IMR-90 (cell line): ENCODE data around the gene LYRM4. TPM values are rescaled to one million over a fixed set of nuclear protein-coding genes. Genes with fewer than 3 reads are reported as not detected.

Source experiments
- ATAC-seq: fragments of 200-7000 bp; cut with Tn5 transposase; 2 replicates; pipeline ENCODE4 v1.9.1; 2020; ENCODE audit warnings: low read depth, mild to moderate bottlenecking, moderate library complexity
- BruUV-seq: library from RNA; stranded (reverse); fragments of 400-500 nt; replicated peaks from 2 replicates; lab custom pipeline; 2021; lab: Mats Ljungman, UMichigan
- CTCF ChIA-PET: fragments of 300-600 bp; formaldehyde crosslinking; extraction: SDS; loops from one replicate; lab custom pipeline; 2021; ENCODE audit warnings: antibody characterized with exemption; lab: Yijun Ruan, JAX
- POLR2A ChIA-PET: fragments of 300-600 bp; sonication (Branson Sonifier 250); formaldehyde crosslinking; loops from one replicate; lab custom pipeline; 2022; ENCODE audit warnings: antibody characterized with exemption; ENCODE audit not compliant: unreplicated experiment; lab: Charles Lee
- DNase-seq: peaks from one replicate; pipeline ENCODE4 v3.0.0; 2013
- H2AFZ ChIP-seq: replicated peaks from 2 replicates; pipeline ENCODE3; 2013; ENCODE audit warnings: low read length, mild to moderate bottlenecking; ENCODE audit not compliant: poor library complexity
- H2AK5ac ChIP-seq: 2 replicates; pipeline ENCODE4 v1.6.1; 2013; ENCODE audit warnings: low read depth, low read length, inconsistent platforms
- H2AK9ac ChIP-seq: replicated peaks from 2 replicates; pipeline ENCODE3; 2013; ENCODE audit warnings: mild to moderate bottlenecking, low read depth, low read length, moderate library complexity; ENCODE audit not compliant: poor library complexity
- H2BK120ac ChIP-seq: 2 replicates; pipeline ENCODE4 v1.6.1; 2013; ENCODE audit warnings: low read depth, low read length, inconsistent platforms
- H2BK15ac ChIP-seq: 3 replicates; pipeline ENCODE4 v1.6.1; 2013; ENCODE audit warnings: low read depth, low read length, inconsistent platforms
- H2BK20ac ChIP-seq: 2 replicates; pipeline ENCODE4 v1.6.1; 2013; ENCODE audit warnings: low read depth, mild to moderate bottlenecking, inconsistent platforms, low read length, moderate library complexity
- H2BK5ac ChIP-seq: 2 replicates; pipeline ENCODE4 v1.6.1; 2013; ENCODE audit warnings: mild to moderate bottlenecking, low read depth, low read length, inconsistent platforms; ENCODE audit not compliant: poor library complexity, severe bottlenecking
- H3K14ac ChIP-seq: replicated peaks from 2 replicates; pipeline ENCODE4 v1.6.1; 2013; ENCODE audit warnings: low read depth, low read length, inconsistent platforms
- H3K18ac ChIP-seq: 2 replicates; pipeline ENCODE4 v1.6.1; 2013; ENCODE audit warnings: low read depth, low read length, control low read depth
- H3K23ac ChIP-seq: 2 replicates; pipeline ENCODE4 v1.6.1; 2013; ENCODE audit warnings: low read depth, low read length, inconsistent platforms
- H3K27ac ChIP-seq: 2 replicates; pipeline ENCODE4 v1.5.1; 2013; ENCODE audit warnings: mild to moderate bottlenecking, control low read depth, low read length; ENCODE audit not compliant: insufficient read depth
- H3K27me3 ChIP-seq: 2 replicates; pipeline ENCODE4 v1.6.1; 2013; ENCODE audit warnings: low read length; ENCODE audit not compliant: control insufficient read depth, insufficient read depth
- H3K36me3 ChIP-seq: 2 replicates; pipeline ENCODE4 v1.6.1; 2013; ENCODE audit warnings: low read length, mixed read lengths; ENCODE audit not compliant: control insufficient read depth, insufficient read depth
- H3K4ac ChIP-seq: 2 replicates; pipeline ENCODE4 v1.6.1; 2013; ENCODE audit warnings: low read depth, low read length, inconsistent platforms
- H3K4me1 ChIP-seq: 2 replicates; pipeline ENCODE4 v1.6.1; 2013; ENCODE audit warnings: low read length, mixed read lengths; ENCODE audit not compliant: control insufficient read depth, insufficient read depth
- H3K4me2 ChIP-seq: 2 replicates; pipeline ENCODE4 v1.6.1; 2013; ENCODE audit warnings: low read depth, mild to moderate bottlenecking, control low read depth, low read length, moderate library complexity
- H3K4me3 ChIP-seq: 2 replicates; pipeline ENCODE4 v1.5.1; 2013; ENCODE audit warnings: low read depth, mild to moderate bottlenecking, control low read depth, low read length, moderate library complexity; ENCODE audit not compliant: insufficient read depth
- H3K56ac ChIP-seq: 2 replicates; pipeline ENCODE4 v1.6.1; 2013; ENCODE audit warnings: low read length, inconsistent platforms; ENCODE audit not compliant: insufficient read depth; ENCODE audit errors: extremely low read depth
- H3K79me1 ChIP-seq, 2 experiments: 2 replicates each; pipeline ENCODE4 v1.6.1; 2013; ENCODE audit warnings: low read length in 2 of 2, inconsistent platforms in 1 of 2, low read depth in 1 of 2
- H3K9ac ChIP-seq: 2 replicates; pipeline ENCODE4 v1.6.1; 2013; ENCODE audit warnings: low read depth, low read length, control low read depth
- H3K9me1 ChIP-seq: 2 replicates; pipeline ENCODE4 v1.6.1; 2013; ENCODE audit warnings: low read length, inconsistent platforms; ENCODE audit not compliant: insufficient read depth
- H3K9me3 ChIP-seq: 2 replicates; pipeline ENCODE4 v1.6.1; 2013; ENCODE audit warnings: low read length; ENCODE audit not compliant: control insufficient read depth, insufficient read depth
- H4K20me1 ChIP-seq: 2 replicates; pipeline ENCODE4 v1.6.1; 2013; ENCODE audit warnings: low read length, inconsistent platforms; ENCODE audit not compliant: insufficient read depth
- H4K5ac ChIP-seq: 2 replicates; pipeline ENCODE4 v1.6.1; 2013; ENCODE audit warnings: mild to moderate bottlenecking, low read depth, low read length, control low read depth
- H4K8ac ChIP-seq, 2 experiments: 2 replicates each; pipeline ENCODE4 v1.6.1; 2013; ENCODE audit warnings: low read depth in 2 of 2, low read length in 2 of 2, control low read depth in 1 of 2, inconsistent platforms in 1 of 2
- H4K91ac ChIP-seq: 2 replicates; pipeline ENCODE4 v1.6.1; 2013; ENCODE audit warnings: low read depth, low read length, inconsistent platforms; ENCODE audit not compliant: insufficient read depth
- BHLHE40 ChIP-seq: fragments of 150-350 bp; IDR thresholded peaks from 2 replicates; pipeline ENCODE4 v1.6.1; 2016; ENCODE audit warnings: mild to moderate bottlenecking, low read depth, low read length
- CEBPB ChIP-seq: IDR thresholded peaks from 2 replicates; pipeline ENCODE4 v1.6.1; 2012; ENCODE audit warnings: low read depth, low read length, improper control_type of control experiment
- CHD1 ChIP-seq: IDR thresholded peaks from 2 replicates; pipeline ENCODE4 v1.6.1; 2012; ENCODE audit warnings: low read depth, low read length, improper control_type of control experiment
- CTCF ChIP-seq: conservative IDR thresholded peaks from 2 replicates; pipeline ENCODE4 v1.5.1; 2012; ENCODE audit warnings: mild to moderate bottlenecking, low read depth, low read length, improper control_type of control experiment
- ELK1 ChIP-seq: fragments of 150-350 bp; IDR thresholded peaks from 2 replicates; pipeline ENCODE4 v1.6.1; 2016; ENCODE audit warnings: low read depth, mild to moderate bottlenecking, low read length, moderate library complexity, borderline replicate concordance
- FOS ChIP-seq: fragments of 150-350 bp; IDR thresholded peaks from 2 replicates; pipeline ENCODE4 v1.6.1; 2016; ENCODE audit warnings: low read depth, low read length
- MAFK ChIP-seq: IDR thresholded peaks from 2 replicates; pipeline ENCODE4 v1.6.1; 2012; ENCODE audit warnings: low read depth, low read length, improper control_type of control experiment
- MAZ ChIP-seq: IDR thresholded peaks from 2 replicates; pipeline ENCODE4 v1.6.1; 2012; ENCODE audit warnings: low read depth, mild to moderate bottlenecking, low read length, improper control_type of control experiment, moderate library complexity, borderline replicate concordance
- MXI1 ChIP-seq: IDR thresholded peaks from 2 replicates; pipeline ENCODE4 v1.6.1; 2012; ENCODE audit warnings: low read depth, mild to moderate bottlenecking, low read length, moderate library complexity, borderline replicate concordance
- NFE2L2 ChIP-seq: fragments of 150-350 bp; IDR thresholded peaks from 2 replicates; pipeline ENCODE4 v1.6.1; 2016; ENCODE audit warnings: low read depth, mild to moderate bottlenecking, low read length
- POLR2A ChIP-seq: IDR thresholded peaks from 2 replicates; pipeline ENCODE4 v1.6.1; 2012; ENCODE audit warnings: mild to moderate bottlenecking, low read depth, low read length
- RAD21 ChIP-seq: IDR thresholded peaks from 2 replicates; pipeline ENCODE4 v1.6.1; 2012; ENCODE audit warnings: low read length, improper control_type of control experiment
- RCOR1 ChIP-seq: IDR thresholded peaks from 2 replicates; pipeline ENCODE4 v1.6.1; 2012; ENCODE audit warnings: mild to moderate bottlenecking, low read length, improper control_type of control experiment; ENCODE audit not compliant: insufficient replicate concordance
- RFX5 ChIP-seq: IDR thresholded peaks from 2 replicates; pipeline ENCODE4 v1.8.0; 2012; ENCODE audit warnings: low read depth, mild to moderate bottlenecking, low read length, moderate library complexity
- SMC3 ChIP-seq: fragments of 150-350 bp; IDR thresholded peaks from 2 replicates; pipeline ENCODE4 v1.6.1; 2016; ENCODE audit warnings: low read depth, mild to moderate bottlenecking, antibody characterized with exemption, low read length, moderate library complexity
- USF2 ChIP-seq: fragments of 150-350 bp; IDR thresholded peaks from 2 replicates; pipeline ENCODE4 v1.6.1; 2017; ENCODE audit warnings: mild to moderate bottlenecking, antibody characterized with exemption, low read length, low read depth
- WGBS, 2 experiments: methylation state at CpG; one replicate each; pipeline versions ENCODE4 v1.1.5 to v1.1.7; 2013; ENCODE audit warnings: missing lambda C conversion rate in 2 of 2; ENCODE audit not compliant: insufficient read length in 1 of 2; ENCODE audit errors: extremely low coverage in 2 of 2; 5-methylcytosine and 5-hydroxymethylcytosine counted together
- dilution Hi-C: fragments of 300-500 bp; cut with HindIII; formaldehyde crosslinking; loops from one replicate; pipeline ENCODE4 v1.14.3; 2018; ENCODE audit warnings: low sequenced_read_pairs; ENCODE audit not compliant: unreplicated experiment
- in situ Hi-C: fragments of 300-500 bp; cut with MboI; formaldehyde crosslinking; loops from 3 replicates; pipeline ENCODE4 v1.14.3; 2019; ENCODE audit warnings: low sequenced_read_pairs, inconsistent platforms, mixed read lengths
- intact Hi-C: fragments of 100-400 bp; cut with micrococcal nuclease; formaldehyde crosslinking; loops from 2 replicates; pipeline ENCODE4 v1.10.0; 2022
- polyA plus RNA-seq, 3 experiments: library from polyadenylated mRNA; depleted of rRNA; stranded (reverse); fragments of >200 nt; gene quantifications; 2 replicates each; pipeline ENCODE4 v1.2.3, GENCODE V29; 2012; ENCODE audit warnings: low replicate concordance in 1 of 3
- total RNA-seq: library from RNA; depleted of rRNA; stranded (reverse); fragments of >200 nt; gene quantifications from 2 replicates; pipeline ENCODE4 v1.2.3, GENCODE V29; 2012

LYRM4 gene
- total and polyA plus RNA-seq, 2 of the 4 experiments (the other 2 are of a cell fraction), result 11.5 to 26.6 TPM

DNA sequence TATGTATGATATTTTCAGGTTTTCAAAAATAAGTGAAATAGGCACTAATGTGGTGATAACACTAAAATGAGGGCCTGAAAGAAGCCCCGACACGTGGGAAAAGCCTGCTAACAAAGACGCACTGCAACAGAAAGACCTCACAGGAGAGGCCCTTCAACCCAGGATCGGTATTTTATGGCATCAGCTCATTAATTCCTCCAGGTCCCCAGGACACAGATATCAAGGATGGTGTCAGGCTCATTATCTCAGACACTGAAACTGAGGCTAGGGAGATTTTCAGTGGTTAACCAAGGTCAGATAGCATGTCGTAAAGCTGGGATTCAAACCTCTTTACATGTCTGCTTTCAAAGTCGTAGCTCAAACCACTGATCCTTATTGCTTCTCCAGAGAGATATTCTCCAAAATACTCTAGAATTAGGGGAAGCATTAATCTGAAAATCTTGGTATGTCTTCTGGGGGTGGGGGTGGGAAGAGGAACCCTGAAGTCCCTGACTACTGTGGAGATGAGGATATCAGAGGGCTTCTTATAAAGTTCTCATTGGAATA lies 111.5 kb downstream of the LYRM4 start:
- Histone ChIP-seq H3K79me1 (peaks cover 0 to 3% of the 10 kb centered on the region in 2 experiments; a peak in 2 of 4 replicates), H4K5ac (no peak overlapping the region), H4K91ac (no peak overlapping the region), H3K4ac (no peak overlapping the region), H4K8ac (no peak overlapping the region), H3K4me2 (no peak overlapping the region), H2BK5ac (no peak overlapping the region), H3K23ac (no peak overlapping the region), H2BK120ac (no peak overlapping the region), H3K4me3 (no peak overlapping the region), H2AK9ac (no peak overlapping the region), H2AFZ (no peak overlapping the region), H2BK20ac (no peak overlapping the region), H3K9ac (no peak overlapping the region), H2AK5ac (no peak overlapping the region), H3K18ac (no peak overlapping the region), H3K9me3 (no peaks in the 10 kb centered on the region), H3K36me3 (no peaks in the 10 kb centered on the region), H2BK15ac (no peak overlapping the region), H3K9me1 (no peaks in the 10 kb centered on the region; the same call in 1 of the 2 replicates), H3K14ac (no peak overlapping the region), H3K27me3 (no peaks in the 10 kb centered on the region), H3K56ac (no peak overlapping the region), H4K20me1 (no peaks in the 10 kb centered on the region), H3K4me1 (peaks cover 4% of the 10 kb centered on the region; the same call in 1 of the 2 replicates), H3K27ac (no peak overlapping the region)
- in situ Hi-C loops (loop anchor here (10.0 kb wide), 1 partner anchor 1396 kb away; no protein-coding TSS in a partner anchor), intact Hi-C loops (no loop called here), dilution Hi-C loops (no loop called here)
- TF ChIP-seq CTCF (no peak), NFE2L2 (no peak), RFX5 (no peak), CHD1 (no peak), BHLHE40 (no peak), RAD21 (no peak), SMC3 (no peak), RCOR1 (no peak), MAZ (no peak), USF2 (no peak), POLR2A (no peak), FOS (no peak), ELK1 (no peak), MXI1 (no peak), CEBPB (no peak), MAFK (no peak)
- CTCF ChIA-PET, result interaction anchor here (0.6 to 1.0 kb wide), 2 partner anchors 66 to 143 kb away, joined by 3 to 5 read pairs; no protein-coding TSS in a partner anchor
- POLR2A ChIA-PET, result no interaction called here
- BruUV-seq, result no TSS peak
- DNase-seq (no peak), ATAC-seq (no peak)
- 90% methylated on average over 2 of the region's 6 CpGs; no CpG with 5 or more reads in 1 of the 2 experiments for WGBS, 2 experiments
